ENCODE results near the gene ZCCHC7.

- no peak for TF ChIP-seq EZH2 (IDR thresholded peaks at IDR 0.05)
- TF ChIP-seq CTCF (IDR thresholded peaks at IDR 0.05 in 2 of 3, conservative IDR thresholded peaks at IDR 0.05 in 1 of 3; ENCODE audit: borderline replicate concordance in 1 of 3, insufficient read depth in 1 of 3, low read depth in 2 of 3, low read length in 2 of 3): no peak
- TF ChIP-seq YY1 (IDR thresholded peaks at IDR 0.05; ENCODE audit: extremely low read depth, insufficient replicate concordance, low read depth, low read length): no peak
- no peak for TF ChIP-seq TCF7L2 (IDR thresholded peaks at IDR 0.05; ENCODE audit: borderline replicate concordance, extremely low read depth, insufficient read depth, insufficient read length)
- TF ChIP-seq MAX (IDR thresholded peaks at IDR 0.05): no peak
- no peak for TF ChIP-seq JUND (IDR thresholded peaks at IDR 0.05)
- no peak for TF ChIP-seq POLR2A (IDR thresholded peaks at IDR 0.05; ENCODE audit: borderline replicate concordance, extremely low read depth, insufficient read depth, insufficient read length)
- TF ChIP-seq ATF3 (IDR thresholded peaks at IDR 0.05): no peak
- no peak for TF ChIP-seq POLR2AphosphoS5 (IDR thresholded peaks at IDR 0.05; ENCODE audit: low read depth, low read length)
- no peak for TF ChIP-seq SRF (IDR thresholded peaks at IDR 0.05; ENCODE audit: low read depth)
- TF ChIP-seq REST (IDR thresholded peaks at IDR 0.05; ENCODE audit: low read depth): no peak
- TF ChIP-seq ZFX (IDR thresholded peaks at IDR 0.05): no peak
- no peak for TF ChIP-seq SP1 (IDR thresholded peaks at IDR 0.05; ENCODE audit: low read depth)
- no peak for TF ChIP-seq EZH2phosphoT487 (IDR thresholded peaks at IDR 0.05; ENCODE audit: borderline replicate concordance)
These were observed 263.0 kb downstream of the ZCCHC7 start for GRCh38 chr9:37383393-37383792.

Measured in HCT116 (cell line).